Measurements from ENCODE around the gene UMODL1. TPM values are rescaled to one million over a fixed set of nuclear protein-coding genes. Genes with fewer than 3 reads are reported as not detected.
"Not testable (repeated sequence)": the region's sequence is repeated elsewhere in the genome, so short reads cannot be mapped to it uniquely, and the experiment has no call there.

UMODL1 gene
- total RNA-seq, 1 experiment from 2014 or later = not detected

GRCh38 chr21:42078247-42079007 lies 7.3 kb downstream of the UMODL1 start:
- not testable (repeated sequence) for H3K4me3 Mint-ChIP-seq; H3K27ac Mint-ChIP-seq; H3K9me3 Mint-ChIP-seq; H3K9me3 ChIP-seq (ENCODE audit: control insufficient read depth, low read depth, low read length); H3K27me3 ChIP-seq (ENCODE audit: insufficient read depth, low read length); H4K5ac ChIP-seq (ENCODE audit: insufficient read length, low read depth, low read length); H3K4me2 ChIP-seq (ENCODE audit: insufficient read depth, insufficient read length, low read length); H2BK20ac ChIP-seq (ENCODE audit: low read depth, low read length, poor library complexity, severe bottlenecking); H3K79me2 ChIP-seq (ENCODE audit: insufficient read depth, low read length); H2BK12ac ChIP-seq (ENCODE audit: insufficient read length, low read depth, low read length); H3K4me1 ChIP-seq (ENCODE audit: insufficient read depth, low read length); H2BK15ac ChIP-seq (ENCODE audit: low read depth, low read length); H3K23me2 ChIP-seq (ENCODE audit: insufficient read length, low read depth, low read length, poor library complexity, severe bottlenecking); H2BK5ac ChIP-seq (ENCODE audit: insufficient read length, low read length); H3K4me1 Mint-ChIP-seq; H4K8ac ChIP-seq (replicated peaks; ENCODE audit: insufficient read length, low read depth, low read length); H3K56ac ChIP-seq (ENCODE audit: insufficient read length, low read depth, low read length); H4K91ac ChIP-seq (ENCODE audit: insufficient read length, low read depth, low read length); DNase-seq; H3K27ac ChIP-seq (ENCODE audit: insufficient read length, low read depth, low read length); H3T11ph ChIP-seq (ENCODE audit: low read length); H2AFZ ChIP-seq (ENCODE audit: low read length); H3K79me1 ChIP-seq (ENCODE audit: insufficient read depth, low read depth, low read length, poor library complexity, severe bottlenecking); H3K4ac ChIP-seq (ENCODE audit: low read depth, low read length); H3K9ac ChIP-seq (ENCODE audit: extremely low read depth, insufficient read length, low read length); H2BK120ac ChIP-seq (ENCODE audit: low read depth, low read length, poor library complexity, severe bottlenecking); H2AK5ac ChIP-seq (ENCODE audit: insufficient read length, low read length); H3K36me3 Mint-ChIP-seq (ENCODE audit: insufficient read depth in 1 of 3, low read depth in 3 of 3); H3K23ac ChIP-seq (ENCODE audit: insufficient read length, low read depth, low read length); H3K27me3 Mint-ChIP-seq (ENCODE audit: low read depth); H4K20me1 ChIP-seq (ENCODE audit: control insufficient read depth, insufficient read depth, insufficient read length); H3K14ac ChIP-seq (ENCODE audit: insufficient read depth, low read length)
- H3K18ac ChIP-seq (ENCODE audit: insufficient read length, low read depth, low read length) = peak overlapping the region; percentile 30
- no CpG with 5 or more reads among the region's 10 CpGs for WGBS (ENCODE audit: extremely low coverage, insufficient read length, low lambda C conversion rate)
